Adipose tissue (tissue), 3 donors: ENCODE measurements around the gene ZNF526. TPM values are rescaled to one million over a fixed set of nuclear protein-coding genes. Genes with fewer than 3 reads are reported as not detected.

Experiments used
- H3K27ac ChIP-seq: one replicate; pipeline ENCODE4 v1.5.1; 2013; ENCODE audit warnings: low read depth, low read length
- WGBS, 3 donors: extraction: QIAGEN DNeasy Blood & Tissue Kit; methylation state at CpG; one replicate each; pipeline ENCODE4 v1.1.7; 2013; 5-methylcytosine and 5-hydroxymethylcytosine counted together
- polyA plus RNA-seq, 3 donors: library from polyadenylated mRNA; stranded (reverse); fragments of 200-250 nt; gene quantifications; one replicate each; pipeline ENCODE4 v1.2.3, GENCODE V29; 2013
- donor health status: healthy with polysubstance abuse.
- donor health status: Bipolar disorder and iron deficiency.
- donor health status: healthy.

The ZNF526 gene
- polyA plus RNA-seq, 3 donors: 2.9 to 3.4 (median 2.9) TPM

DNA sequence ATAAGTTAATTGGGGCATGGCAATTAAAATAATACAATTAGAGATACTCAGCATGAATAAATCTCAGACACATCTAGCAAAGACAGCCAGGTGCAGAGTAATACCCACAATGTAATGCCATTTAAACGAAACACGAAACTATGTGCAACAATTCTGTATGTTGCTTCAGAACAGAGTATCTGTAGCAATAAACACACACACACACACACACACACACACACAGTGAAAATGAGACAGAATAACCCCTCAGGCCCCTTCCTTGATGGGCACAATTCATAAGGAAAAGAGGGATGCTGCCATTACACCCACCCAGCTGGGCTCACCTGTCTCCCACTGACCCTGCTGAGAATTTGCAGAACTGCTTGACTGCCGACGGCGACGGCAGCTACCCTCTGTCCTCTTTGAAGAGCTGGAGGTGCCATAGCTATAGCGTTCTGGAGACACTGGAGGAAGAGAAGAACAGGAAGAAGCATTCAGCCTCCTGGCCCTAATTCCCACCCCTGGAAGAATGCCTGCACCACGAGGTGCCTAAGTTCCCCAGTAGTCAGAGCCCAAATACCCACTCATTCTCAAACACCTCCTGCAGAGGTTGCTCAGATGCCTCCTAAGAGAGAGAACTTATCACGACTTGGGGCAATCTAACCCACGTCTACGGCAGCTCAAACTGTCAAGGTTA lies 5.2 kb upstream of the ZNF526 start:
- WGBS, 3 donors: 63 to 75% (median 75%) methylated on average over 11 of the region's 11 CpGs
- H3K27ac ChIP-seq: no peak overlapping the region

- H3K27ac ChIP-seq: no peak overlapping the region
- WGBS, 3 donors: 1 to 4% (median 3%) methylated on average over 64 to 79 of the region's 79 CpGs
These were observed 3.2 kb upstream of the ZNF526 start for GRCh38 chr19:42216653-42217519.

DNA sequence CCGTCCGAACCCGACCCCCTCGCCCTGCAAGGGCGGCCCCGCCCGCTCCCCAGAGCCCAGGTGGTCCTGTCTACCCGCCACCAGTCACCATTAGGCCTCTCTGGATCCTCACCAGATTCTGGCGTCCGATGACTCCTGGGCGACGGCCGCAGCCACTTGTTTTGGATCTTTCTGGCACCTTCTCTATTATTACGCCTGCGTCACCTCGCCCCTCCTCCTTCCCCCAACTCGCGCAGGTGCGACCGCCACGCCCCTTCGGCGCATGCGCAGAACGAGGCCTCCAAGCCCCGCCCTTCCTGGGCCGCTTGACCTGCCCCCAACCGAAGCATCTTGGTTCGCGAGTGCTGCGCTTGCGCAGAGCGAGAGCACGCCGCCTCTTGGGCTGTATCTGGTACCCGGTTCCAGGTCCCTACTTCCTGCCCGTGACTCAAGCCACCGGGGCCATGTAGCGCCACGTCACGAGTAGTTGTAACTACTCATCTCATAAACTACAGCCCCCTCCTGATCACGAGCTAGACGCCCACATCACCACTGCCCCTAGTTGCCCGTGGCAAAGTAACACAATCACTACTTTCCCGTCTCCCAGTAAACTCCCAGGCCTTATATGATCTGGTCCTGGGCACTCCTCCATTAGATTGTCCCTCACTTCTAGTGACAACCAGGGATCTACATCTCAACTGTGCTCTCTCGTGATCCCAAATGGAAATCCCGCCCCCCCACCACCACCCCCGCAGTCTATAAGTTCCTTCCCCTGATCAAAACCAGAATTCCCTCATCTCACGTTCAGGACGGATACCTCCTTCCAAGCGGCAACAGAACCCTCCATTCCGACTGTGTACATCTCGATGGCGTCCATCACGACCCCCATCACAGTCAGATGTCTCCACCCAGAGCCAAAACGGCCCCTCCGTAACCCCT lies 2.3 kb upstream of the ZNF526 start, which contains the start of gene DEDD2:
Gene DEDD2 (minus strand): TSS at position 158 of the 918 bp plus-strand sequence. CDS start 670 bp downstream, outside the sequence.
- WGBS, 3 donors: 16 to 17% (median 16%) methylated on average over 57 of the region's 57 CpGs
- peak within 1 kb of the TSS; percentile 38 for H3K27ac ChIP-seq

- WGBS, 3 donors: 2 to 3% (median 2%) methylated on average over 6 of the region's 6 CpGs
- no peak overlapping the region for H3K27ac ChIP-seq
These were observed 612 bp downstream of the ZNF526 start for GRCh38 chr19:42220751-42221097.

DNA sequence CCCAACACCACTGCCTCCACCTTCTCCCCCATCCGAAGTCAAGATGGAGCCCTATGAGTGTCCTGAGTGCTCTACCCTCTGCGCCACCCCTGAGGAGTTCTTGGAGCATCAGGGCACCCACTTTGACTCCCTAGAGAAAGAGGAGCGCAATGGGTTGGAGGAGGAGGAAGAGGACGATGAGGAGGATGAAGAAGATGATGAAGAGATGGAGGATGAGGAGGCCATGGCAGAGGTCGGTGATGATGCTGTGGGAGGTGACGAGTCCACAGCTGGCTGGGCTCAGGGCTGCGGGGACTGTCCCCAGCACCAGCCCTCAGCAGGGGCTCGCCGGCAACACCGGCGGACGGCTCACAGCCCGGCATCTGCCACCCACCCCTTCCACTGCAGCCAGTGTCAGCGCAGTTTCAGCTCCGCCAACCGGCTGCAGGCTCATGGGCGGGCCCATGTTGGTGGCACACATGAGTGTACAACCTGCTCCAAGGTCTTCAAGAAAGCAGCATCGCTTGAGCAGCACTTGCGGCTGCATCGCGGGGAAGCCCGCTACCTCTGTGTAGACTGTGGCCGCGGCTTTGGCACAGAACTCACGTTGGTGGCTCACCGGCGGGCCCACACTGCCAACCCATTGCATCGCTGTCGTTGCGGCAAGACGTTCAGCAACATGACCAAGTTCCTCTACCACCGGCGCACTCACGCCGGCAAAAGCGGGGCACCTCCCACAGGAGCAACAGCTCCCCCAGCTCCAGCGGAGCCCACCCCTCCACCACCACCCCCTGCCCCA lies 5.0 kb downstream of the ZNF526 start:
- WGBS, 3 donors: 94 to 96% (median 95%) methylated on average over 36 to 37 of the region's 37 CpGs

GRCh38 chr19:42225718-42226292 lies 5.7 kb downstream of the ZNF526 start:
- 95 to 97% (median 95%) methylated on average over 33 of the region's 33 CpGs for WGBS, 3 donors
- no peak overlapping the region for H3K27ac ChIP-seq

More for the DNA sequence above, 5.0 kb downstream of the ZNF526 start:
- no peak overlapping the region for H3K27ac ChIP-seq

DNA sequence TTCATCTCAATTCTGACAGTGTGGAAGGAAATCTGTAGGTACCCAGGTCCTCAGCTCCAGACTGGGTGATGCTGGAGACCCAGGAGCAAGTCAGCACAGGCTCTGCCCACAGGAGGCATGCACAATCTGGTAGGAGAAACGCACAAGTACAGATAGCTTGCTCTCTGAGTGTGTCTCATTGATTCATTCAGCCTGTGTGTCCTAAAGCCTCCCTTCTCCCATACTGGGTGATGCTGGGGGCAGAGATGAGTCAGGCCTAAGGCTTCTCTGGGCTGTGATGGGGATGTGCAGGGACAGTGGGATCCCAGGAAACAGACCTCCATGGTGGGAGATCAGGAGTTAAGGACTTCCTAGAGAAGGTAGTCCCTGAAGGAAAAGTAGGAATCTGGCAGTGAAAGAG lies 6.8 kb downstream of the ZNF526 start:
- H3K27ac ChIP-seq: no peak overlapping the region
- 88 to 100% (median 96%) methylated on average over 1 of the region's 1 CpG for WGBS, 3 donors

DNA sequence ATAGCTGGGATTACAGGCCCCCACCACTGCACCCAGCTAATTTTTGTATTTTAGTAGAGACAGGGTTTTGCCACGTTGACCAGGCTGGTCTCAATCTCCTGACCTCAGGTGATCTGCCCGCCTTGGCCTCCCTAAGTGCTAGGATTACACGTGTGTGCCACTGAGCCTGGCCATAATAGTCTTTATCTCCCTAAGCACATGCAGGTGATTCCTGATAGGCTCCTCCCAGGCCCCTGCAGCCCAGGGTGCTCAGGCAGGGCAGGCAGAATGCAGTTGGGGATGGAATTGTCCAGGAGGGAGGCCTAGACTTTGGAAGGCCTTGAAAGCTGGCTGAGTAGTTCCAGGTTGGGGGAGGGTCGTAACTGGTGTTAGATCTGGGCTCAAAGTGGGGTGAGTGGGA lies 8.5 kb downstream of the ZNF526 start:
- WGBS, 3 donors: 56 to 80% (median 79%) methylated on average over 4 of the region's 4 CpGs

DNA sequence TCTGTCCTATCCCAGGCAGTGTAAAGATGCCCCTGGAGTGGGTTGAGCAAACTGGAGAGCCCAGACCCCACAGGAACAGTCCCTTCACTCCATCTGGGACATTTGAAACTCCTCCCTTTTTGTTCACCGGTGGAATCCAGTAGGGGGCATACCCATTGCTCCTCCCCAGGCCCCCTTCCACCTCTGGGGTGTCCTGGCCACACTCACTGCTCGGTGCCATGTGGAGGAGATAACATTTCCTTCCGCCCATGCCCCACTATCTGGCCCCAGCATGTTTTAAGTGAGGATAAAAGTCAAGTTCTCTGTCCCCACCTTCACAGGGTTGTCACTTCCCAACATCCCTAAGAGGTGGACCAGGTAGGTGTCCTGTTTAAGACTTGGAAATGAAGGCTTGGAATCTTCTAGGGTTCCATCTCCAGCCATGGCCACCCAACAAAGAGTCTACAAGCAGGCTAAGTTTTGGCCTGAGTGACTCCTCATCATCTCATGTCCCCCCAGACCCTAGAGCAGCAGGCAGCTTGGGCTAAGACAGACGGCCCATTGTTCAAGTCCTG lies 9.3 kb downstream of the ZNF526 start:
- 66 to 80% (median 79%) methylated on average over 4 of the region's 4 CpGs for WGBS, 3 donors
- H3K27ac ChIP-seq: no peak overlapping the region

More for the DNA sequence above, 8.5 kb downstream of the ZNF526 start:
- H3K27ac ChIP-seq: no peak overlapping the region

DNA sequence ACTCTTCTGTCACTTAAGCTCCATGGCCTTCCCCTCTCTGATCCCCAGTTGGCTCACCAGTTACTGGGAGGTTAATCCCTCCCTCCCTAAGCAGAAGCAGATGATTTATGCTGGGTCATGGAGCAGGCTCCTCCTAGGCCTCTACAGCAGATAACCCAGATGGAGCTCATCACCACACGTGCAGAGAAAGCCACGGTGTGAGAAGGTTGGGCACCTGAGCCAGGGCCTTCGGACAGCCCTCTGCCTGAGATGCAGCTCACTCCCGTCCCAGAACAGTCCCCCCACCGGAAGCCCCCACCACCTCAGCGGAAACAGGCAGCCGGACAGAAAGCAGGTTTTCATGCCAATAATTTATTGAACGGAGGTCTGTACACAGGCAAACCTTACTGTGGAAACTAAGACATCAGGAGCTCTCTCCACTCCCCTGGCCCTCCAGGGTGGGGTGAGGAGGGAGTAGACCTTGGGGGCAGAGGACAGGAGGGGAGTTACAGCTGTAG lies 9.8 kb downstream of the ZNF526 start:
- no peak overlapping the region for H3K27ac ChIP-seq
- WGBS, 3 donors: 21 to 48% (median 41%) methylated on average over 8 of the region's 8 CpGs

GRCh38 chr19:42230571-42230970 lies 10.5 kb downstream of the ZNF526 start:
- WGBS, 3 donors: 77 to 86% (median 84%) methylated on average over 4 of the region's 4 CpGs
- H3K27ac ChIP-seq: no peak overlapping the region

GRCh38 chr19:42232435-42232834 lies 12.3 kb downstream of the ZNF526 start:
- 91 to 95% (median 92%) methylated on average over 10 of the region's 10 CpGs for WGBS, 3 donors
- H3K27ac ChIP-seq: no peak overlapping the region

DNA sequence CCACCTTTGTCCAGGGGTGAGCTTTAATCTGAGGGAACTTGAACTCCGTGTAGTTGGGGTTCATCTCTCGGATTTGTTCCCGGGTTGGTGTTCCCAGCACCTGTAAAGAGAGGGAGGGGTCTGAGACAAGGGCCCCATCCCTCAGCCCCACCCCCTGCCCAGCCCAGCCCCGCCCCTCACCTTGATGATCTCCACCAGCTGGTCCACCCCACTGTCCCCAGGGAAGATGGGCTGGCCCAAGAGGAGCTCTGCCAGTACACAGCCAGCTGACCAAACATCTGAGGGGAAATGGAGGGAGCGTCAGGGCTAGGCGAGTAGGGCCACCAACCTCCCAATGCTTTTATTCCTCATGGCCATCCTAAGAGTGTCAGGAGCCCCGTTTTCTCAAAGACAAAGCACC lies 13.0 kb downstream of the ZNF526 start:
- no peak overlapping the region for H3K27ac ChIP-seq
- 66 to 84% (median 80%) methylated on average over 7 of the region's 7 CpGs for WGBS, 3 donors

- H3K27ac ChIP-seq: no peak overlapping the region
- WGBS, 3 donors: 81 to 92% (median 92%) methylated on average over 6 of the region's 6 CpGs
These were observed 13.7 kb downstream of the ZNF526 start for GRCh38 chr19:42233678-42234292.

GRCh38 chr19:42234364-42234763 lies 14.3 kb downstream of the ZNF526 start:
- 92 to 96% (median 95%) methylated on average over 11 of the region's 11 CpGs for WGBS, 3 donors
- H3K27ac ChIP-seq: no peak overlapping the region

GRCh38 chr19:42235181-42235580 lies 15.1 kb downstream of the ZNF526 start:
- H3K27ac ChIP-seq: no peak overlapping the region
- 83 to 97% (median 84%) methylated on average over 5 of the region's 5 CpGs for WGBS, 3 donors
